ENCODE measurements around the gene CABP1.

DNA sequence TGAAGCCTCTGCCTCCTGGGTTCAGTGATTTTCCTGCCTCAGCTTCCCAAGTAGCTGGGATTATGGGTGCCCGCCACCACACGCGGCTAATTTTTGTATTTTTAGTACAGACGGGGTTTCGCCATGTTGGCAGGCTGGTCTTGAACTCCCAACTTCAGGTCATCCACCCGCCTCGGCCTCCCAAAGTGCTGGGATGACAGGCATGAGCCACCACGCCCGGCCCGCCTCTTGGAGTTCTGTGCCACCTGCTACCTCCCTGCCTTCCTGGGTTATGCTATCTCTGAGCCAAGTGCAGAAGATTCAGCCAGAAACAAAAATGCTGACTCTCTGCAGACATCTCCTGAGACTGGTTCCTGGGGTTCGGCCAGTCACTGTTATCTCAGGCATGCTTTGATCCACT, 13.2 kb downstream of the CABP1 start:
- TF ChIP-seq POLR2AphosphoS5 (IDR thresholded peaks at IDR 0.05; ENCODE audit: insufficient read depth, low read depth, low read length) = no peak
- TF ChIP-seq, protein P1, sequence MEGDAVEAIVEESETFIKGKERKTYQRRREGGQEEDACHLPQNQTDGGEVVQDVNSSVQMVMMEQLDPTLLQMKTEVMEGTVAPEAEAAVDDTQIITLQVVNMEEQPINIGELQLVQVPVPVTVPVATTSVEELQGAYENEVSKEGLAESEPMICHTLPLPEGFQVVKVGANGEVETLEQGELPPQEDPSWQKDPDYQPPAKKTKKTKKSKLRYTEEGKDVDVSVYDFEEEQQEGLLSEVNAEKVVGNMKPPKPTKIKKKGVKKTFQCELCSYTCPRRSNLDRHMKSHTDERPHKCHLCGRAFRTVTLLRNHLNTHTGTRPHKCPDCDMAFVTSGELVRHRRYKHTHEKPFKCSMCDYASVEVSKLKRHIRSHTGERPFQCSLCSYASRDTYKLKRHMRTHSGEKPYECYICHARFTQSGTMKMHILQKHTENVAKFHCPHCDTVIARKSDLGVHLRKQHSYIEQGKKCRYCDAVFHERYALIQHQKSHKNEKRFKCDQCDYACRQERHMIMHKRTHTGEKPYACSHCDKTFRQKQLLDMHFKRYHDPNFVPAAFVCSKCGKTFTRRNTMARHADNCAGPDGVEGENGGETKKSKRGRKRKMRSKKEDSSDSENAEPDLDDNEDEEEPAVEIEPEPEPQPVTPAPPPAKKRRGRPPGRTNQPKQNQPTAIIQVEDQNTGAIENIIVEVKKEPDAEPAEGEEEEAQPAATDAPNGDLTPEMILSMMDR (IDR thresholded peaks at IDR 0.05; ENCODE audit: extremely low read depth in 1 of 2, insufficient read depth in 1 of 2, low read depth in 1 of 2, low read length in 2 of 2) = no peak
- no peak for TF ChIP-seq POLR2A (IDR thresholded peaks at IDR 0.05; ENCODE audit: low read depth, low read length)
- no peak for TF ChIP-seq EZH2 (IDR thresholded peaks at IDR 0.05; ENCODE audit: borderline replicate concordance, low read depth, low read length, severe bottlenecking)
- TF ChIP-seq JUN (IDR thresholded peaks at IDR 0.05; ENCODE audit: borderline replicate concordance, insufficient read depth, insufficient read length, low read depth) = no peak
- TF ChIP-seq GATA2 (IDR thresholded peaks at IDR 0.05; ENCODE audit: insufficient read depth, insufficient read length, low read depth, low read length) = no peak
- TF ChIP-seq, protein P2, sequence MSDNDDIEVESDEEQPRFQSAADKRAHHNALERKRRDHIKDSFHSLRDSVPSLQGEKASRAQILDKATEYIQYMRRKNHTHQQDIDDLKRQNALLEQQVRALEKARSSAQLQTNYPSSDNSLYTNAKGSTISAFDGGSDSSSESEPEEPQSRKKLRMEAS (IDR thresholded peaks at IDR 0.05; ENCODE audit: insufficient read depth, insufficient read length) = no peak

Data from endothelial cell of umbilical vein (primary cell).